Measurements from ENCODE around the gene PRIMPOL.

DNA sequence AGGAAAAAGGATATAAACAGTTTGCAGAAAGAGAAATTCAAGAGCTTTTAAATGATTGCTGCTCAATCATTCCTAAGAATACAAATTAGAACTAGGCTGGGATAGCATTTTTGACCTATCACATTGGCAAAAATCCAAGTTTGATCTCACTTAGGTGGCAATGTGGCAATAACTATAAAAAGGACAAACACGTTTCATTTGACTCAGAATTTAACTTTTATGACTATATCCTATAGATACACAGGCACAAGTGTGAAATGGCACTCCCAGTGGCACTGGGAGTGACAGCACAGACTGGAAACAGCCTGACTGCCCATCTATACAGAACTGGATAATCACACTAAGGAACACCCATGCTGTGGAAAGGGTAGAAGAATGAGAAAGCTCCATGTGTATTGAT, 73.3 kb downstream of the PRIMPOL start:
- TF ChIP-seq POLR2A (IDR thresholded peaks at IDR 0.05; ENCODE audit: low read length) (no peak), GATA1 (IDR thresholded peaks at IDR 0.05; ENCODE audit: low read depth, low read length) (no peak)

Data from erythroblast (primary cell).